HG03342 (cell line): Measurements from ENCODE around the gene OTX1.

ENCODE experiments used
- ATAC-seq: cut with Tn5 transposase; IDR thresholded peaks from one replicate; pipeline ENCODE4 v1.9.1; 2021; ENCODE audit warnings: mild to moderate bottlenecking, moderate library complexity; ENCODE audit not compliant: unreplicated experiment

OTX1 gene

DNA sequence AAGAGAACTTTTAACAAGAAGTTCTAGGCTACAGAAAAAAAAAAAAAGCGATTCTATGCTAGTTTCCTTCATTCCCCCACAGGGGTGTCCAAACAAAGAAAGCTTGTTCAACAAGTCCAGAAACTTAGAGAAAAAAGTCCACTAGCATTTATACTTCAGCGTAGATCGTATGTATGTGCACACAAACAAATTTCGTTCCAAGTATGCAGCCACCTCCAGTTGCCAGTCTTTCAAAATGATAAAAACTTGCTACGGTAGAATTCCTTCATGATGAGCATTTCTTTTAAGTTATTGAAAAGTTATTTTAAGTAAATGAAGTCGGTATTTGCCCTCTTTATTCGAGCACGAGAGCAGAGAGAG, 3.7 kb upstream of the OTX1 start:
- ATAC-seq = no peak

DNA sequence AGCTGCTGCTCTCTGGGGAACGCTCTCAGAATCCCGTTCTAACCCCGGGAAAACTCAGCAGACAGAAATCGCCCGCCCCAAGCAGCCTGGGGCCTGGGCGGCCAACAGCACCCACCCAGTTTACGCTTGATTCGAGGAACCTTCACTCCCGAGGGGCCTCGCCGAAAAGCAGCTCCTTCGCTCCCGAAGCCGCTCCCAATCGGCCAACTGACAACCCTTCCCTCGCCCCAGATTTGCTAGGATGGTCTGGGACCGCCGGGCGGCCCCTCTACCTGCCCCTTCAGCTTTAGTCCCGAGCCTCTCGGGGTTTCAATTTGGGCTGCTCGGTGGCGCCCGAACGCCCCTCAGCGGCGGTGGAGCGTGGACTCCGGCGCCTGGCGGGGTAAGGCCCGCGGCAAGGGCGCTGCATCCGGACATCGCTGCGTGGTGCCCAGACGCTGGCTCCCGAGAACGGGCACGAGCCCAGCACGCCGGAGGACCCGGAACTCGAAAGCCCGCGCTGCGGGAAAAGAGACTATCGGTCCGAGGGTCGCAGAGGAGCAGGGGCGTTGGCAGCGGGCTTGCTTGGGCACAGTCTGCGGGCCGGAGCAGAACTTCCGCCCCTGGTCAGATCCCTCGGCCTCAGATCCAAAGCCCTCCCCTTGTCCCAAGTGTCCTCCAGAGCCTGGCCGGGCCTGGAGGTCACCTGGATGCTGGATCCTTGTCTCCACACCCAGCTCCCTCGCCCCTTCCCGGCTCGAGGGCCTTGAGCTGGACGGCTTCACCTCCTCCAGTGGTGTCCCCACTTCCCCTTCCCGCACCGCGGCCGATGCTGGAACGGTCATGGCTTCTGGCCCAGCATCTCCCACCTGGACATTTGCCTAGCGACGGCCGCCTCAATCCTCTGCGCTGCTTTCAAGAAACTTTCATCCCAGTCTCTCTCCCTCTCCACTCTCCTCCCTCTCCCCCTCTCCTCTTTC, 3.0 kb upstream of the OTX1 start:
- no peak for ATAC-seq

DNA sequence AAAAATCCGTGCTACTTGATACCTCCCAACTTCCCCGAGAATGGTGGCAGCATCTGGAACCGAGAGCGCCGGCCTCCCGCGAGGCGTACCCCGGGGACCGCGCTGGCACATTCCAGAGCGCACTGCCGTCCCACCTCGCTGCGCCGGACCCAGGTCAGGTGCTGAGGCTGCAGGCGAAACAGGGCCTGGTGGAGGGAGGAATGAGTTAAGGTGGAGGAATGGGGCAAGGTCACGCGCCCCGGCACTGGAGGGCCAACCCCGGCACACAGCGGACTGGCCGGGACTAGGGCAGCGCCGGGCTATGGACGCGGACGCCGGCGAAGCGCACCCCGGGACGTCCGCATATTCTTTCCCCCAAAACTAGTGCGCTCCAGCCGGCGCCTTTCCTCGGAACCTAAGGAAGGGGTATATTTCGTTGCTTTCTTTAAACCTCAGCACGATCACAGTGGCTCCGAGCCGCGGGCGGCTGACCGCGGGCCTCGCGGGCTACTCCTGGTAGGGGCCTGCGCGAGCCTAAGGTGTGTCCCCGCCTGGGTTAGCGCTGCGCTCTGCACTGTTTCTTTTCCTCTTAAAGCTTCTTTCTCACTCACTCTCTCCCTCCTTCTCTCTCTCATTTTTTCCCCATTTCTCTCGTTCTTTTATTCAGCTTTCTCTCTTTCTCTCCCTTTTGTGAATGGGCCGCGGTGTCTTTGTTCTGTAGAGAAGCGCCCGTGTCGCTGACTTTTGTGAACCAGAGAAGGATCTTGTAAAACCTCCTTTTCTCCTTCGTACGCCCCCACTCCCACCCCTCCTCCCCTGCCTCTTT, 2.1 kb upstream of the OTX1 start:
- ATAC-seq = no peak

DNA sequence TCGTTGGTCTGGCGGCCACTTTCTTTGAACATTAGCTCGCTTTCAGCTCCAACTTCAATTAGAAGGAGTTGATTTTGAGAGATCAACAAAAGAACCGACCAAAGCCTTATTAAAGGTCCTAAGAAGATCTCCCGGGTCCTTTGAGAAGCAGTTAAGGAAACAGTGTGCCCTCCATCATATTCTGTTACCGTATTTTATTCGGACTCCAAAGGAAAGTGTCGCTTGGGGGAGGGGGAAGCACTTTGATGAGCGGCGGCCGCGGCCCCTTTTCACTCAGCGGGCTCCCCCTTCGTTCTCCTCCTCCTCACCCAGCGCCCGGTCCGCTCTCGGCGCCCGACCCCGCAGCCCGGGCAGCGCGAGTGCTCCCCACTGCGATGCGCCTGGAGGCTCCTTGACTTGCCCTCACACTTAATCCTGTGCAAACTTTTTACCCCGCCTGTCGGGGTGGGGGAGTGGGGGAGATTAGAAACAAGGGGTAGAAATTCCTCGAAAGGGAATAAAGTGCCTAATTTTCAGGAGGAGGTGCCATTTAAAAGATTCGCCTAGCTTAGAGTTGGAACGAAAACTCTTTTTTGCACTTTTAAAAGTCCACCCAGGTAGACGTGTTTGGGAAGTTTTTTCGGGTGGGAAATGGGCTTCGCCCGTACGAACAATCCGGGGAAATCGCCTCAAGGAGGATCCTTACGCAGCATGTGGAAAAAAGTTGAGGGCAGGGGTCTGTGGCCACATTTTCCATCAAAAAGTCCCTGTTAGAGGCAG, 1.2 kb upstream of the OTX1 start:
- ATAC-seq = no peak

DNA sequence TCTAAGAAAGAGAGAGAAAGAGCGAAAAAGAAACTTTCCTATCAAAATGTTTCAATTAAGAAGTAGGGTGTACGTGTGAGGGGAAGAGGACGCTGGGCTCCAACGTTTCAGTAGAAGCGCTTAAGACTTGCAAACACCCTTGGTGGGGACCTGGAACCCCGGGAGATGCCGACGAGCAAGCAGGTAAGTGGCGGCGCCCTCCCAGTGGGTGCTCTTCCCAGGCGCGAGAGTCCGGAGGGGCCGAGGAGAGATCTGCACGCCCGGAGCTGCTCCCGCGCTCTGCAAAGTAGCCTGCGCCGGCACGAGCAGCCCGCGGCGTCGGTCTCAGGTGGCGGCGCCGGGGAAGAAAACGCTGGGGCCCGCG, 678 bp upstream of the OTX1 start:
- ATAC-seq = peak; percentile 27

DNA sequence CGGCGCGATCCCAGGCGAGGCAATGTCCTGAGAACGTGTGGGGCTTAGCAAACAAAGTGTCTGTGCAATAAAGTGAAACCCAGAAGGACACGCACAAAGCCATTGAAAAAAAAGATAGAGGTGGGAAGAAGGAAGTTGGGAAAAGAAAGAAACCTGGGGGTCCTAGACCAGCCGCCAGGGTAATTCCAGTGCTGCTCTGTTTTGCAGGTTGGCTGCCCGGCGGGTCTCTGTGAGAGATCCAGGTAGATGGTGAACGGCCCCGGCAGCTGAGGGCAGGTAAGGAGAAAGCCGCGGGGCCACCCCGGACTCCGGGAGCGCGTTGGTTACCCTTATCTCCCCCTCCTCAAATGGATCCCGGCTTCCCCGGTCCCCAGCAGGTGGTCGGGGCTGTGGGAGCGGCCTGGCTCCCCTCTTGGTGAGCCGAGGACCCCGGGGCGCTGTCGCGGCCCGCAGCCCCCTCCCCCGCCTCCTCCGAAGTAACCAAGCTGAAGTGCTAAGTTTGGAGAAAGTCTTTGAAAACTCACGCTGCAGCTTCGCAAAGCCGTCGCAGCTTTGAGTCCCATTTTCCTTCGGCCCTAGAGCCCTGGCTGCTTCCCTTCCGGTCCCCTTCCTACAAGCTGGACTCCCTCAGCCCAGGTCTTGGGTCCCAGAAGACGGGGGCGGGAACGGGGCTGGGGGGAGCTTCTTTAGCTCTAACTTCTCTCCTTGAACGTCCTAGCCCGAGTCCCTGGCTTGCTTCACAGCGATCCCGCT, 588 bp downstream of the OTX1 start:
- ATAC-seq = no peak

DNA sequence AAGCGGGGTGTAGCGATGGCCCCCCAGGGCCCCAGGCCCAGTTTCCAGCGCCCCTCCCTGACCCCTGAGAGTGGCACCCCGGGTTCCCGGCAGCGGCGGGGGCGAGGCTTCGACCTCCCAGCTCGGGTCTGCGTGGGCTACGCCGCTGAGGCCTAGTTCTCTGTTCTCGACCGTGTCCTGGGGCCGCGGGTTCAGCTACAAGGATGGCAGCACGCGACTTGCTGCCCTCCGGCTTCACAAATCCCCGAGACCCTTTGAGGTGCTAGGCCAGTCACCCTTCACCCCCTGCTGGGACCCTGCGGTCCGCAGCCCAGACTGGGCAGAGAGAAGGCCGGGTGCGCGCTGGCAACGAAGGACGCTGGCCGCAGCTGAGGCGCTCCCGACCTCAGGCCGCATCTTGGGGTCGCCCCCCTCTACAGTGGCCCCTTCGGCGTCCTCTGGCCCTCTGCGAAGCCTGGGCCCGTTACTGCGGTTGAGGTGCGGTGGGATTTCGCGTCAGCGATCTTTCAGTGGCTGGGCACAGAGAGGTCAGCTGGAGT, 1.2 kb downstream of the OTX1 start:
- no peak for ATAC-seq

DNA sequence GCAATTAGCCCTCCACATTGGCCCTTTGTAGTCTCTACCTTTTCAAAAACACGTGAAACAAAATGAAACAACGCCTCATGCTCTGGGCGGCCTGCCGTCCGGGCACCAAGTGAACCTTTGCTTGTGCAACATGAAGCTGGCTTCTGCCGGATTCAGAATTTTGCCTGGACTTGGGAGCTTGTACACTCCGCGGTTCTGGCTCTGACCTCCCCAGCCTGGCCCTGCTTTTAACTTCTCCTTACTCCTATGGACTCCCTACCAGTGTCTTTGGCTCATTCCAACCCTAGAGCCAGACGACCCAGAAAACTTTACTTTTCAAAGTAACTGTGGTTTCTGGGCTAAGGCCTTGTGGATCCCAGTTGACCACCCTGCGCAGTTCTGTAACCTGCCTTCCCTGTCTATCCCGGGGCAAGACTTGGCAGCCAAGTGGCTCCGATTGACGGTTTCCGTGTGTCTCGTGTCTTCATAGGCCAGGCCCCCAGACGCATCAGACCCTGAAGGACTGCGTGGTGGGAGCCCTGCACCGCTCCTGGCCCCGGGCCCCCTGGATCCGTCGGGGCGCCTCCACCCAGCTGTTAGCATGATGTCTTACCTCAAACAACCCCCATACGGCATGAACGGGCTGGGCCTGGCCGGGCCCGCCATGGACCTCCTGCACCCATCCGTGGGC, 1.9 kb downstream of the OTX1 start:
- no peak for ATAC-seq

DNA sequence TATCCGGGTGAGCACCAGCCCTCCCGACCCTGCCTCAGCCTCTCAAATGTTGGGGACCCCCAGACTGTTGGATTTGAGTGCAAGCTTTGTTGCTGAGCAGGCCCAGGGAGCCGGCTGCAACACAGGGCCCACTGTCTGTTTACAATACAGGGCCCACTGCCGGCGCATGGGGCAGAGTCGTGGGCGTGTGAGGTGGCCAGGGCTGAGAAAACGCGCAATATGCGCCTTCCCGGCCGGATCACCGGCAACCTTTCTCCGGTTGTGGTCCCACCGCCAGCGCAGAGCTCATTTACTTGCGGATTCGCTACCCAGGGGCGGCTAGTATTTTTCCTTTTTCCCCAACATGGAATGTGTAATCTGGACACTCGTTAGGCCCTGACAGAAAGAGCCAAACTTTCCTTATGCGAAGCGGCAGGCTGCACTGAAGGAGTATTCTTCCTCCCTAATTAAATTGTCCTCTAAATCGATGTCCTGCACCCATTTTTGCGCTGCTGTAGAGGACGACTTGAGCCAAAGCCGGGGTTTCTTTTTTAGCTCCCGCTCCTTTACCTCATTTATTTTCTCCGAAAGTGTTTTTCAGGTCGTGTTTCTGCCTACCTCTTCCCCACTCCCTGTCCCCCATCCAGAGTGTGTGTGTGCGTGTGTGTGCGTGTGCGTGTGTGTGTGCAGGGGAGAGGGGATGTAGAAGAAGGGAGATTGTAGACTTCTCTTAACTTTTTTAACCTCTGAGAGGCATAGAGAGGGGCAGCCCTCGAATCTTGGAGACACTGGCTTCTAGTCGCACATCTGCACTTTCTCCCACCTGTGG, 2.7 kb downstream of the OTX1 start:
- ATAC-seq = no peak

DNA sequence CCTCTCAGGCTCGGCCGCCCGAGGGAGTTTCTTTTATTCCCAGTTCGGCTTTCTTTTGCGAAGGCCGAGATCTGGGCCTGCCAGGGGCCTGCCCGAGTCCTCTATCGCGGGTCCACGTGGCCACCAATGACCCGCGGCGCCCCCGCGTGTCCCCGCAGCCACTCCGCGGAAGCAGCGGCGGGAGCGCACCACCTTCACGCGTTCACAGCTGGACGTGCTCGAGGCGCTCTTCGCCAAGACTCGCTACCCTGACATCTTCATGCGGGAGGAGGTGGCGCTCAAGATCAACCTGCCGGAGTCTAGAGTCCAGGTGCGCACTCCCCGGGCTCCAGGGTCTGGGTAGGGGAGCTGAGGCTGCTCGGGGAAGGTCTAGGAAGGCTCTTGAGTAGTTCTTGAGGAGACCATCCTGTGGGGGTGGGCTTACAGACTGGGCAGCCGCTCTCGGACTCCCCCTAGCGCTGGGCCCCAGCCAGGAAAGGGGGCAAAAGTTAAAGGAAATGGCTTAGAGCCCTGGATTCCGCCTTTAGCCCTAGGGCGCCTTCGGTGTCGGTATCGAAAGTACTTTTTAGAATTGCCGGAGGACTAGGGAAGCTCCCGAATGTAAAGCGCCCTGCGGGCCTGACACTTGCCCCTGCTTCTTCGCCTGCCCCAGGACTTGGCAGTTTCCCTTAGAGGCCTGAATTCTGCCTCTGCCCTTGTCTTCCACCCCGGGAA, 3.4 kb downstream of the OTX1 start:
- ATAC-seq = no peak

DNA sequence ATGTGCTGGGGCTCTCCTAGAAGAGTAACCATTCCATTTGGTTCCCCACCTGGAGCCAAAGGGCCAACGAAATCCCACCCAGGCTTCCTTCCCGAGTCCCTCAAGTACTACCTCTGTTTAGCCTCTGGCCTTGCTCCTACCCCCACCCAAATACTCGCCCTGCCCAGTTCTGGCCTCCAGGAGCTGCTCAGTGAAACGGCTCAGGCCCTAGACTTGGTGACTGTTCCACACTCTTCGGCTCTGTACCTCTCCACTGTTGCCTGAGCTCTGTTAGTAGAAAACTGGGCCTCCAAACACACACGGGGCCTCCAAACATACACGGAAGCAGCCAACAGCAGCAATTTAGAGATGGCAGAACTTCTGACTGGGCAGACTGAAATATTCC, 4.2 kb downstream of the OTX1 start:
- ATAC-seq = no peak

DNA sequence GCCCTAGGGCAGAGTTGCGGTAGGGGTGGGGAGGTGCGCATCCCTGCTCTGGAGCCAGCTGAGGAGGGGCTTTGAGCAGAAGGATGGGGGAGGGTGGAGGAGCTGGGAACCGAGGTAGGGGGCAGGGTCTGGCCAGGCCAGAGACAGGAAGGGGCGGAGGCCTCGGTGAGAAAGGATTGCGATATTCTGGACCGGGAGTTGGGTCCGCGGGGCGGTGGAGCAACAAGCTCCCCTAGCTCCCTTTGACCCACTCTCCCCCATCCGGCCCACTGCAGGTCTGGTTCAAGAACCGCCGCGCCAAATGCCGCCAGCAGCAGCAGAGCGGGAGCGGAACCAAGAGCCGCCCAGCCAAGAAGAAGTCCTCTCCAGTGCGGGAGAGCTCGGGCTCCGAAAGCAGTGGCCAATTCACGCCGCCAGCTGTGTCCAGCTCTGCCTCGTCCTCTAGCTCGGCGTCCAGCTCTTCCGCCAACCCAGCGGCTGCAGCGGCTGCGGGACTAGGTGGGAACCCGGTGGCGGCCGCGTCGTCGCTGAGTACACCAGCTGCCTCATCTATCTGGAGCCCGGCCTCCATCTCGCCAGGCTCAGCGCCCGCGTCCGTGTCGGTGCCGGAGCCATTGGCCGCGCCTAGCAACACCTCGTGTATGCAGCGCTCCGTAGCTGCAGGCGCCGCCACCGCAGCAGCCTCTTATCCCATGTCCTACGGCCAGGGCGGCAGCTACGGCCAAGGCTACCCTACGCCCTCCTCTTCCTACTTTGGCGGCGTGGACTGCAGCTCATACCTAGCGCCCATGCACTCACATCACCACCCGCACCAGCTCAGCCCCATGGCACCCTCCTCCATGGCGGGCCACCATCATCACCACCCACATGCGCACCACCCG, 4.8 kb downstream of the OTX1 start:
- no peak for ATAC-seq

DNA sequence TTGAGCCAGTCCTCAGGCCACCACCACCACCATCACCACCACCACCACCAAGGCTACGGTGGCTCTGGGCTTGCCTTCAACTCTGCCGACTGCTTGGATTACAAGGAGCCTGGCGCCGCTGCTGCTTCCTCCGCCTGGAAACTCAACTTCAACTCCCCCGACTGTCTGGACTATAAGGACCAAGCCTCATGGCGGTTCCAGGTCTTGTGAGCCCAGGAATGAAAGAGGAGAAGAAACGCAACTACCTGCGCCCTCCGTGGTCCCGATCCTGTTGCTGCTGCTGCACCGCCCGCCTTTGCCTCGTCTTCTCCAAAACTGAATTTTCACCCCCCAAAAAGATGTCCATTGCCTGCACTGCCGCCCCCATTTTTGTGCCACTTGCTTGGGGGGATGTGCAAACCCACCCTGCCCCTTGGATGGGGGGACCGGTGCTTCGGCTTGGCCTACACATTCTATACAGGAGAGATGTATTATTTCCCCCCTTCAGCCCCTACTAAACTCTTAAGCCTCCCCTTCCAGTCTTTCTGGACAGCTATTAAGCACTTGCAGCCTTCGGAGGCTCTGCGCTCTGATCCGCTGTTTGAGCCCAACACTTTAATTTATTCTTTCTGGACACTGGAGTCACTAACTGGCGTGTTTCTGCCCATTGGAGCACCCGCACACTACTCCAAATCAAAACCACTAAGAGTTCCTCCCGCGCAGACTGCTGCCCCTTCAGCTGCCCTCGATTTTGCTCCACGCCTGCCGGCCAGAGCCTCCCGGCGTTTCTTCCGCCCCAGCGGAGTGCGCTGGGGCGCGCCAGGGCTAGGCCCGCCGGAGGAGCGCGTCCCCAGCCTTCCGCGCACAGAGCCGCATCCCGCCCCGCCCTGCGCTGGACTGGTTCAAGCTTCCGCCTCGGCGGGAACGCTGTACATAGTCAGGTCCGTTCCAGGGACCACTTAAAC, 5.7 kb downstream of the OTX1 start:
- ATAC-seq = no peak

DNA sequence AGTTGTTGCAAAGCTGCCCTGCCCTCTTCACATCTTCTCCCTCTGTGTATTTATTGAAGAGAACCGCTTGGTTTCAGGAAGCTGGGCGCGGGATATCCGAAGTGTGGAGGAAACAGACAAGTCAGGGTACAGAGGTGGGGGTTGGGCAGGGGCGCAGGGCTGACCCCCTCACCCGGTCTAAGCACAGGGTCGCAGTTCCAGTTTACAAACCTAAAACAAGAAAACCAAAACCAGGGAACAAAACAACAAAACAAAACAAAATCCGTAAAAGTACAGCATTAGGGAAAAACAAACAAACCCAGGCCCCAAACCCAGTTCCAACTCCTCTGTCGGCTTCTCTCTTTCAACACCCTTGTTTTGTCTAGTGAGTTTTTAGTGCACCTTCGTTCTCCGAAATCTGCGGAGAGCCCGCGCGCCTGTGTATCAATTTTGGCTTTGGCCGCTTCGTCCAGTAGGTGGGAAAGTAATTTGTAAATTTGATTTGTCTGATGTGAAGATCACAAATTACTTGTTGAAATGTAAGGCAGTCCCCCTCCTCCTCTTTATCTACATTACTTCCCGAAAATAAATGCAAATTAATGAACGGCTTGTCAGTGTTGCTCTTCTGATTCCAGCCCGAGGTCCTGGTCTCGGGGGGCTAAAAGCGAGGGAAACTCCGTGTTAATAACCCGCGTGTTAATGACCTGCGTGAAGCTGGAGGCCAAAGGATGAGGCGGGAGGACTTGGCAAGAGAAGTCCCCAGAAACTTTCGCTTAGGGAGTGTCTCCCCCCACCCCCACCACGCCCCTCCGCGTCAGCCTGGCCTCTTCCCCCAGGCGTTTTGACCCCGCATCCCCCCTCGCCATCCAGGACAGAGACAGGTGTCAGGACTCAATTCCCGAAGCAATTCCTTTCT, 6.9 kb downstream of the OTX1 start:
- ATAC-seq = no peak

DNA sequence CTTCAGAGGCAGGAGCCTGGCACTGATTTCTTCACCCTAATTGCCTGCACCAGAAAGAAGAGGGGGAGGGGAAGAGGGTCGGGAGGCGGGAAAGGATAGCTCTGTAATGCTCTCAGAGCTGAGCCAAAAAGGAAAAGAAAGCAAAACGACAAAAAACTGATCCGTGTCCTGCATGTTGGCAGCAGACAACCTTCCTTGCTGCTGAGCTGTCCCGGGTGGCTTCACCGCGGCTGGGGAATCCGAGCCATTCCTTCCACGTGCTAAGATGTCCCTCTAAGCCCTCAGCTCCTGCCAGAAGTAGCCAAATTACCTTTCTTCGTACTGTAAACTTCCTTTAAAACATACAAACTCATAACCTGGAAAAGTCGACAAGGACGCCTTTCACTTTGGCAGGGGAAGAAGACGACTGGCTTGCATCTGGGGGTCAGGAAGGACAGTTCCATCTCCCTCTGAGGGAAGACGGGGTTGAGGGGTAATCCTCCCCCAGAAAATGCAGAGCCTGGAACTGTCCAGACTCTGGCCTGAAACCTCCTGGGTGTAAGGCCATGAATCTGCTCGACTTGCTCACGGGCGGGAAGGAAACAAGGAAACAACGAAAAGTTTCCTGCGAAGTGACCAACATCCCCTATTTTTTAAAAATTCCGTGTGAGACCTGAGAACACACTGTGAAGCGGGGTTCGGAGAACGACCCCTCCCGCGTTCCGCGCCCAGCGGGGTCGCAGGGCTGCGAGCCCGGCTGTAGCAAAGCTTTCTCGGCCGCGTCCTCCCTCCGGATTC, 7.7 kb downstream of the OTX1 start:
- ATAC-seq = no peak
